Measurements from ENCODE around the gene TPCN2. TPM values are rescaled to one million over a fixed set of nuclear protein-coding genes. Genes with fewer than 3 reads are reported as not detected.

TPCN2 gene
- total RNA-seq, 1 experiment from 2014 or later, result 15.2 TPM

DNA sequence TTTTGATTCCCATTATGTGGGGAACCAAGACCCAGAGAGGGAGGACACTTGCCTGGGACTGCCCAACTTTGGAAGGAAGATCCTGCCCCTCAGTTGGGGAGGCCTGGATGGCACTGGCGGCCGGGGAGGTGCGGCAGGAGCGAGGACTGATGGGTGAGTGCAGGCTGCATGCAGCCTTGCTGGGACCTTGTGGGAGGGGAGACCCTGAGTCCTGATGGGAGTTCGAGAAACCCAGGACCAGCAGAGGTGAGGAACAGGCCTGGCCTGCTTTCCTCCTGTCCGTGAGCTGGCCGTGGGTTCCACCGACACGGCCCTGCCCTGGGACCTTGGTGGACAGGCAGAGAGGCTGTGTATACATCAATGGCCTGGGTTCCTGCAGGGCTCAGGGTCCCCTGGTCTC is 87.7 kb downstream of the TPCN2 start:
- intact Hi-C loops (cut with micrococcal nuclease), result loop anchor here (5.0 kb wide), 1 partner anchor 156 kb away; the partner anchor contains the start of gene MYEOV
- H3K79me2 ChIP-seq (ENCODE audit: insufficient read depth, low read length), result no peaks in the 10 kb centered on the region
- DNase-seq (ENCODE audit: low read depth, low spot score) (no peak), ATAC-seq (no peak)
- no peak overlapping the region for H3K27ac ChIP-seq (ENCODE audit: low read depth, low read length)
- ChIA-PET RAD21 (ENCODE audit: low non-redundant PET in 1 of 2, low total read pairs in 2 of 2, uncharacterized antibody in 2 of 2, unreplicated experiment in 2 of 2) (no interaction called here), POLR2A (no interaction called here), CTCF (no interaction called here)
- no TSS peak for BruUV-seq (replicated peaks)
- H3K9me2 ChIP-seq (ENCODE audit: insufficient read depth), result no peaks in the 10 kb centered on the region
- no peaks in the 10 kb centered on the region for H4K20me1 ChIP-seq (ENCODE audit: insufficient read depth)
- 0 out of 2 replicates have a peak overlapping the region, but pooled peaks have one; percentile 71 for H3K4me2 ChIP-seq (ENCODE audit: low read length)
- peaks cover 0 to 8% of the 10 kb centered on the region in 2 experiments; a peak in 1 of 4 replicates for H3K9me3 ChIP-seq (ENCODE audit: control insufficient read depth in 1 of 2, insufficient read depth in 1 of 2, low read depth in 1 of 2, low read length in 2 of 2)
- H2AFZ ChIP-seq (ENCODE audit: low read depth, low read length, poor library complexity, severe bottlenecking), result no peak overlapping the region
- H3K4me1 ChIP-seq (ENCODE audit: control insufficient read depth in 1 of 2, insufficient read depth in 2 of 2, low read length in 2 of 2), result peaks cover 30 to 40% of the 10 kb centered on the region in 2 experiments
- H3K36me3 ChIP-seq (ENCODE audit: control insufficient read depth in 1 of 2, insufficient read depth in 2 of 2, low read length in 2 of 2), result no peaks in the 10 kb centered on the region
- no peak overlapping the region for H3K4me3 ChIP-seq (replicated peaks in 1 of 2; ENCODE audit: low read depth in 1 of 2, low read length in 2 of 2)
- H3K9ac ChIP-seq (ENCODE audit: low read length), result no peak overlapping the region
- TF ChIP-seq JUND (IDR thresholded peaks at IDR 0.05), result no peak
- TF ChIP-seq, protein P1, sequence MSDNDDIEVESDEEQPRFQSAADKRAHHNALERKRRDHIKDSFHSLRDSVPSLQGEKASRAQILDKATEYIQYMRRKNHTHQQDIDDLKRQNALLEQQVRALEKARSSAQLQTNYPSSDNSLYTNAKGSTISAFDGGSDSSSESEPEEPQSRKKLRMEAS (IDR thresholded peaks at IDR 0.05), result no peak
- TF ChIP-seq, protein P2, sequence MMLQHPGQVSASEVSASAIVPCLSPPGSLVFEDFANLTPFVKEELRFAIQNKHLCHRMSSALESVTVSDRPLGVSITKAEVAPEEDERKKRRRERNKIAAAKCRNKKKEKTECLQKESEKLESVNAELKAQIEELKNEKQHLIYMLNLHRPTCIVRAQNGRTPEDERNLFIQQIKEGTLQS (IDR thresholded peaks at IDR 0.05), result no peak
- no peak for TF ChIP-seq CBX3 (IDR thresholded peaks at IDR 0.05; ENCODE audit: low read depth)
- no peak for TF ChIP-seq SP1 (IDR thresholded peaks at IDR 0.05; ENCODE audit: low read depth)
- no peak for TF ChIP-seq EGR1 (IDR thresholded peaks at IDR 0.05; ENCODE audit: low read depth)
- TF ChIP-seq SRF (IDR thresholded peaks at IDR 0.05; ENCODE audit: low read depth), result no peak
- TF ChIP-seq RAD21 (IDR thresholded peaks at IDR 0.05; ENCODE audit: low read depth), result no peak
- TF ChIP-seq, protein P3, sequence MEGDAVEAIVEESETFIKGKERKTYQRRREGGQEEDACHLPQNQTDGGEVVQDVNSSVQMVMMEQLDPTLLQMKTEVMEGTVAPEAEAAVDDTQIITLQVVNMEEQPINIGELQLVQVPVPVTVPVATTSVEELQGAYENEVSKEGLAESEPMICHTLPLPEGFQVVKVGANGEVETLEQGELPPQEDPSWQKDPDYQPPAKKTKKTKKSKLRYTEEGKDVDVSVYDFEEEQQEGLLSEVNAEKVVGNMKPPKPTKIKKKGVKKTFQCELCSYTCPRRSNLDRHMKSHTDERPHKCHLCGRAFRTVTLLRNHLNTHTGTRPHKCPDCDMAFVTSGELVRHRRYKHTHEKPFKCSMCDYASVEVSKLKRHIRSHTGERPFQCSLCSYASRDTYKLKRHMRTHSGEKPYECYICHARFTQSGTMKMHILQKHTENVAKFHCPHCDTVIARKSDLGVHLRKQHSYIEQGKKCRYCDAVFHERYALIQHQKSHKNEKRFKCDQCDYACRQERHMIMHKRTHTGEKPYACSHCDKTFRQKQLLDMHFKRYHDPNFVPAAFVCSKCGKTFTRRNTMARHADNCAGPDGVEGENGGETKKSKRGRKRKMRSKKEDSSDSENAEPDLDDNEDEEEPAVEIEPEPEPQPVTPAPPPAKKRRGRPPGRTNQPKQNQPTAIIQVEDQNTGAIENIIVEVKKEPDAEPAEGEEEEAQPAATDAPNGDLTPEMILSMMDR (IDR thresholded peaks at IDR 0.05 in 2 of 3, conservative IDR thresholded peaks at IDR 0.05 in 1 of 3; ENCODE audit: borderline replicate concordance in 1 of 3, insufficient read depth in 1 of 3, low read depth in 2 of 3, low read length in 2 of 3), result no peak
- no peak for TF ChIP-seq SIN3A (IDR thresholded peaks at IDR 0.05; ENCODE audit: low read depth)
- no peak for TF ChIP-seq POLR2AphosphoS5 (IDR thresholded peaks at IDR 0.05; ENCODE audit: low read depth, low read length)
- TF ChIP-seq POLR2A (IDR thresholded peaks at IDR 0.05; ENCODE audit: borderline replicate concordance, extremely low read depth, insufficient read depth, insufficient read length), result no peak
- TF ChIP-seq ZNF274 (IDR thresholded peaks at IDR 0.05; ENCODE audit: low read depth, low read length), result no peak
- TF ChIP-seq ZBTB33 (IDR thresholded peaks at IDR 0.05; ENCODE audit: extremely low read depth, insufficient replicate concordance, low read length), result no peak
- TF ChIP-seq YY1 (IDR thresholded peaks at IDR 0.05; ENCODE audit: extremely low read depth, insufficient replicate concordance, low read depth, low read length), result no peak
- no peak for TF ChIP-seq EZH2phosphoT487 (IDR thresholded peaks at IDR 0.05; ENCODE audit: borderline replicate concordance)
- H3K27me3 ChIP-seq (ENCODE audit: insufficient read depth, low read length), result no peaks in the 10 kb centered on the region
